GM19099 (cell line): ENCODE results near the gene EVI5L.

Experiments
- POLR2A ChIP-seq: IDR thresholded peaks from 3 replicates; pipeline ENCODE4 v1.6.1; 2011; ENCODE audit warnings: low read depth; ENCODE audit not compliant: insufficient read length; ENCODE audit errors: extremely low read depth

The EVI5L gene

GRCh38 chr19:7871437-7872305, 41.7 kb downstream of the EVI5L start:
- no peak for TF ChIP-seq POLR2A

GRCh38 chr19:7872306-7873204, 42.5 kb downstream of the EVI5L start:
- TF ChIP-seq POLR2A: no peak

- TF ChIP-seq POLR2A: no peak
These were observed 43.5 kb downstream of the EVI5L start for GRCh38 chr19:7873304-7874075.

GRCh38 chr19:7874076-7874896, 44.3 kb downstream of the EVI5L start, which contains the start of gene PRR36:
Gene PRR36 (minus strand): TSS chr19:7874390. CDS start chr19:7873689, 701 bp downstream.
- no peak for TF ChIP-seq POLR2A

- no peak for TF ChIP-seq POLR2A
These were observed 44.9 kb downstream of the EVI5L start for GRCh38 chr19:7874897-7875273.

- no peak for TF ChIP-seq POLR2A
These were observed 47.3 kb downstream of the EVI5L start for GRCh38 chr19:7877249-7877836.

- no peak for TF ChIP-seq POLR2A
These were observed 49.2 kb downstream of the EVI5L start for GRCh38 chr19:7879111-7879807.

GRCh38 chr19:7879836-7880235, 49.8 kb downstream of the EVI5L start:
- no peak for TF ChIP-seq POLR2A

- TF ChIP-seq POLR2A: no peak
These were observed 51.9 kb downstream of the EVI5L start for GRCh38 chr19:7881910-7882309.

GRCh38 chr19:7883105-7883504, 53.1 kb downstream of the EVI5L start:
- TF ChIP-seq POLR2A: no peak

GRCh38 chr19:7883796-7884570, 54.0 kb downstream of the EVI5L start:
- no peak for TF ChIP-seq POLR2A

- no peak for TF ChIP-seq POLR2A
These were observed 55.8 kb downstream of the EVI5L start for GRCh38 chr19:7885818-7886217.
